Type B pancreatic cell (in vitro differentiated cells): ENCODE data around the gene CASZ1. TPM values are rescaled to one million over a fixed set of nuclear protein-coding genes. Genes with fewer than 3 reads are reported as not detected.

Experiments used
- DNase-seq: peaks from one replicate; pipeline ENCODE4 v3.0.0; 2021; ENCODE audit warnings: mixed read lengths; ENCODE audit not compliant: unreplicated experiment; ENCODE audit errors: extremely low spot score
- H3K27ac Mint-ChIP-seq: 2 replicates; pipeline ENCODE4 v1.8.0; 2021; ENCODE audit warnings: mild to moderate bottlenecking, mixed read lengths
- H3K27me3 Mint-ChIP-seq: 2 replicates; pipeline ENCODE4 v1.8.0; 2021; ENCODE audit warnings: mixed read lengths
- H3K36me3 Mint-ChIP-seq: 2 replicates; pipeline ENCODE4 v1.8.0; 2021; ENCODE audit warnings: mixed read lengths
- H3K4me1 Mint-ChIP-seq: one replicate; pipeline ENCODE4 v1.8.0; 2021; ENCODE audit warnings: mixed read lengths; ENCODE audit not compliant: unreplicated experiment
- H3K4me3 Mint-ChIP-seq: 2 replicates; pipeline ENCODE4 v1.8.0; 2021; ENCODE audit warnings: mild to moderate bottlenecking, mixed read lengths
- H3K9me3 Mint-ChIP-seq: 2 replicates; pipeline ENCODE4 v1.8.0; 2021; ENCODE audit warnings: mixed read lengths
- CTCF ChIP-seq: fragments of 200-600 bp; sonication (generic); conservative IDR thresholded peaks from 2 replicates; pipeline ENCODE4 v1.5.0; 2021; ENCODE audit warnings: antibody characterized with exemption, mild to moderate bottlenecking
- total RNA-seq: library from RNA; stranded (reverse); gene quantifications from 2 replicates; pipeline ENCODE4 v1.2.1, GENCODE V29; 2021; ENCODE audit warnings: low replicate concordance

CASZ1 gene
- total RNA-seq, 1 donor from 2014 or later, result 15.7 TPM

- no peak for TF ChIP-seq CTCF
- Mint-ChIP-seq H3K4me3 (no peak overlapping the region), H3K36me3 (no peaks in the 10 kb centered on the region), H3K27ac (no peak overlapping the region), H3K4me1 (no peaks in the 10 kb centered on the region), H3K9me3 (no peaks in the 10 kb centered on the region), H3K27me3 (no peaks in the 10 kb centered on the region)
- DNase-seq, result no peak
These were observed 179.8 kb downstream of the CASZ1 start for GRCh38 chr1:10616696-10617095.

- Mint-ChIP-seq H3K27me3 (no peaks in the 10 kb centered on the region), H3K27ac (no peak overlapping the region), H3K4me1 (no peaks in the 10 kb centered on the region), H3K4me3 (no peak overlapping the region), H3K9me3 (no peaks in the 10 kb centered on the region), H3K36me3 (no peaks in the 10 kb centered on the region)
- DNase-seq, result no peak
- no peak for TF ChIP-seq CTCF
These were observed 180.3 kb downstream of the CASZ1 start for GRCh38 chr1:10615932-10616671.

GRCh38 chr1:10615332-10615731 lies 181.1 kb downstream of the CASZ1 start:
- Mint-ChIP-seq H3K4me1 (no peaks in the 10 kb centered on the region), H3K36me3 (no peaks in the 10 kb centered on the region), H3K4me3 (no peak overlapping the region), H3K27me3 (no peaks in the 10 kb centered on the region), H3K9me3 (no peaks in the 10 kb centered on the region), H3K27ac (no peak overlapping the region)
- no peak for DNase-seq
- no peak for TF ChIP-seq CTCF

- H3K4me1 Mint-ChIP-seq, result no peaks in the 10 kb centered on the region
- H3K4me3 Mint-ChIP-seq, result no peak overlapping the region
- TF ChIP-seq CTCF, result no peak
- H3K27me3 Mint-ChIP-seq, result no peaks in the 10 kb centered on the region
- no peaks in the 10 kb centered on the region for H3K9me3 Mint-ChIP-seq
- no peak for DNase-seq
- no peak overlapping the region for H3K27ac Mint-ChIP-seq
- no peaks in the 10 kb centered on the region for H3K36me3 Mint-ChIP-seq
These were observed 181.8 kb downstream of the CASZ1 start for GRCh38 chr1:10614377-10615225.

- Mint-ChIP-seq H3K36me3 (peaks cover 2% of the 10 kb centered on the region), H3K4me3 (no peak overlapping the region), H3K27ac (no peak overlapping the region), H3K27me3 (no peaks in the 10 kb centered on the region), H3K4me1 (no peaks in the 10 kb centered on the region), H3K9me3 (no peaks in the 10 kb centered on the region)
- no peak for DNase-seq
- TF ChIP-seq CTCF, result no peak
These were observed 182.6 kb downstream of the CASZ1 start for GRCh38 chr1:10613861-10614260.
